Measurements from ENCODE around the gene DNAL4. TPM values are rescaled to one million over a fixed set of nuclear protein-coding genes. Genes with fewer than 3 reads are reported as not detected.

DNAL4 gene
- 10 to 100 TPM in 2 of 6 experiments, 1 to 10 TPM in 4; 8.6 to 11.5 (median 9.8) TPM for total RNA-seq (2021; fragmentation: NEBNext Ultra II Directional; extraction: Animal tissue kit (Norgen Biotek cat#: 25700))
- long read RNA-seq, transcript DNAL4-201 (4 exons, 1,504 nt), result major isoform, 17 of 18 reads
- long read RNA-seq, partial matches to known transcripts, result 0 of 18 reads
- long read RNA-seq, other reads (novel, unspliced or antisense), result 1 of 18 reads

- TF ChIP-seq CTCF (IDR thresholded peaks at IDR 0.05), result no peak; the same call in 1 of the 2 replicates
- H3K4me1 Mint-ChIP-seq (ENCODE audit: low read depth), result peaks cover 34% of the 10 kb centered on the region
- H3K4me3 Mint-ChIP-seq, result peak within 1 kb of the TSS; percentile 95
- peaks cover 3% of the 10 kb centered on the region for H3K27me3 Mint-ChIP-seq (ENCODE audit: insufficient read depth)
- peak; percentile 99 for DNase-seq
- no peaks in the 10 kb centered on the region for H3K9me3 Mint-ChIP-seq
- H3K36me3 Mint-ChIP-seq (ENCODE audit: low read depth), result peaks cover 5% of the 10 kb centered on the region; the same call in 1 of the 2 replicates
- H3K27ac Mint-ChIP-seq, result peak within 1 kb of the TSS; percentile 89
Observed at GRCh38 chr22:38793721-38794466, at the start of gene DNAL4. Gene DNAL4, minus strand, starts transcription at chr22:38794143. Its CDS starts 11,412 bp downstream, at chr22:38782731.

GRCh38 chr22:38843201-38843656, 49.3 kb upstream of the DNAL4 start:
- Mint-ChIP-seq H3K27me3 (ENCODE audit: insufficient read depth) (peaks cover 41% of the 10 kb centered on the region), H3K27ac (no peak overlapping the region), H3K4me1 (ENCODE audit: low read depth) (peaks cover 5% of the 10 kb centered on the region; the same call in 1 of the 2 replicates), H3K36me3 (ENCODE audit: low read depth) (no peaks in the 10 kb centered on the region), H3K9me3 (no peaks in the 10 kb centered on the region), H3K4me3 (no peak overlapping the region)
- TF ChIP-seq CTCF (IDR thresholded peaks at IDR 0.05), result peak; percentile 58
- peak; percentile 24 for DNase-seq

- no peak overlapping the region for H3K27ac Mint-ChIP-seq
- peaks cover 45% of the 10 kb centered on the region for H3K27me3 Mint-ChIP-seq (ENCODE audit: insufficient read depth)
- H3K4me3 Mint-ChIP-seq, result peak overlapping the region; percentile 61
- no peaks in the 10 kb centered on the region for H3K9me3 Mint-ChIP-seq
- no peak for DNase-seq
- peaks cover 5% of the 10 kb centered on the region; the same call in 1 of the 2 replicates for H3K4me1 Mint-ChIP-seq (ENCODE audit: low read depth)
- TF ChIP-seq CTCF (IDR thresholded peaks at IDR 0.05), result no peak
- no peaks in the 10 kb centered on the region for H3K36me3 Mint-ChIP-seq (ENCODE audit: low read depth)
Observed at GRCh38 chr22:38842512-38843200, 48.7 kb upstream of the DNAL4 start.

- H3K4me1 Mint-ChIP-seq (ENCODE audit: low read depth), result peaks cover 5% of the 10 kb centered on the region; the same call in 1 of the 2 replicates
- TF ChIP-seq CTCF (IDR thresholded peaks at IDR 0.05), result no peak
- no peak for DNase-seq
- H3K36me3 Mint-ChIP-seq (ENCODE audit: low read depth), result no peaks in the 10 kb centered on the region
- H3K9me3 Mint-ChIP-seq, result no peaks in the 10 kb centered on the region
- no peak overlapping the region for H3K4me3 Mint-ChIP-seq
- peaks cover 42% of the 10 kb centered on the region for H3K27me3 Mint-ChIP-seq (ENCODE audit: insufficient read depth)
- H3K27ac Mint-ChIP-seq, result no peak overlapping the region
Observed at GRCh38 chr22:38841635-38842034, 47.7 kb upstream of the DNAL4 start.

- Mint-ChIP-seq H3K4me3 (no peak overlapping the region), H3K4me1 (ENCODE audit: low read depth) (peaks cover 8% of the 10 kb centered on the region), H3K27me3 (ENCODE audit: insufficient read depth) (peaks cover 41% of the 10 kb centered on the region), H3K27ac (no peak overlapping the region), H3K36me3 (ENCODE audit: low read depth) (no peaks in the 10 kb centered on the region), H3K9me3 (no peaks in the 10 kb centered on the region)
- TF ChIP-seq CTCF (IDR thresholded peaks at IDR 0.05), result no peak
- DNase-seq, result no peak
Observed at GRCh38 chr22:38841211-38841610, 47.3 kb upstream of the DNAL4 start.

Data from HFFc6 (cell line).